ENCODE results near the gene FLYWCH2.

FLYWCH2 gene

GRCh38 chr16:2857451-2858244 lies 25.4 kb upstream of the FLYWCH2 start, which contains the start of gene PRSS22:
Gene PRSS22, minus strand, starts transcription at chr16:2858170. Its CDS starts 66 bp downstream, at chr16:2858104.
- H3K27ac Mint-ChIP-seq (ENCODE audit: low read depth), result peak within 1 kb of the TSS; percentile 60

GRCh38 chr16:2858245-2859025 lies 24.6 kb upstream of the FLYWCH2 start:
- Mint-ChIP-seq H3K27me3 (peaks cover 21% of the 10 kb centered on the region), H3K9me3 (no peaks in the 10 kb centered on the region), H3K4me3 (peak overlapping the region; percentile 73), H3K36me3 (ENCODE audit: insufficient read depth) (peaks cover 4% of the 10 kb centered on the region), H3K27ac (ENCODE audit: low read depth) (no peak overlapping the region), H3K4me1 (peaks cover 6% of the 10 kb centered on the region)
- ATAC-seq (replicated peaks; ENCODE audit: extremely low read depth, poor library complexity, severe bottlenecking) (no peak), DNase-seq (ENCODE audit: low spot score in 2 of 2) (no peak)

More at GRCh38 chr16:2857451-2858244, 25.4 kb upstream of the FLYWCH2 start, which contains the start of gene PRSS22:
- Mint-ChIP-seq H3K27me3 (peaks cover 21% of the 10 kb centered on the region), H3K36me3 (ENCODE audit: insufficient read depth) (peaks cover 4% of the 10 kb centered on the region), H3K9me3 (no peaks in the 10 kb centered on the region), H3K4me1 (peaks cover 6% of the 10 kb centered on the region), H3K4me3 (peak within 1 kb of the TSS; percentile 73)
- no peak for ATAC-seq (replicated peaks; ENCODE audit: extremely low read depth, poor library complexity, severe bottlenecking)
- DNase-seq (ENCODE audit: low spot score in 2 of 2), result no peak

GRCh38 chr16:2859686-2860265 lies 23.2 kb upstream of the FLYWCH2 start:
- H3K4me1 Mint-ChIP-seq, result peaks cover 6% of the 10 kb centered on the region
- H3K4me3 Mint-ChIP-seq, result no peak overlapping the region
- no peaks in the 10 kb centered on the region for H3K9me3 Mint-ChIP-seq
- H3K27ac Mint-ChIP-seq (ENCODE audit: low read depth), result no peak overlapping the region
- peaks cover 21% of the 10 kb centered on the region for H3K27me3 Mint-ChIP-seq
- DNase-seq (ENCODE audit: low spot score in 2 of 2), result no peak
- H3K36me3 Mint-ChIP-seq (ENCODE audit: insufficient read depth), result peaks cover 4% of the 10 kb centered on the region
- no peak for ATAC-seq (replicated peaks; ENCODE audit: extremely low read depth, poor library complexity, severe bottlenecking)

GRCh38 chr16:2860826-2861567 lies 22.0 kb upstream of the FLYWCH2 start:
- peaks cover 6% of the 10 kb centered on the region for H3K4me1 Mint-ChIP-seq
- ATAC-seq (replicated peaks; ENCODE audit: extremely low read depth, poor library complexity, severe bottlenecking) (no peak), DNase-seq (ENCODE audit: low spot score in 2 of 2) (no peak)
- peaks cover 21% of the 10 kb centered on the region for H3K27me3 Mint-ChIP-seq
- no peak overlapping the region for H3K27ac Mint-ChIP-seq (ENCODE audit: low read depth)
- H3K4me3 Mint-ChIP-seq, result no peak overlapping the region
- peaks cover 2% of the 10 kb centered on the region for H3K36me3 Mint-ChIP-seq (ENCODE audit: insufficient read depth)
- no peaks in the 10 kb centered on the region for H3K9me3 Mint-ChIP-seq

GRCh38 chr16:2865651-2866050 lies 17.4 kb upstream of the FLYWCH2 start:
- Mint-ChIP-seq H3K4me1 (peaks cover 6% of the 10 kb centered on the region), H3K27ac (ENCODE audit: low read depth) (no peak overlapping the region), H3K36me3 (ENCODE audit: insufficient read depth) (peaks cover 4% of the 10 kb centered on the region), H3K27me3 (peaks cover under 1% of the 10 kb centered on the region), H3K4me3 (no peak overlapping the region), H3K9me3 (no peaks in the 10 kb centered on the region)
- no peak for DNase-seq (ENCODE audit: low spot score in 2 of 2)
- no peak for ATAC-seq (replicated peaks; ENCODE audit: extremely low read depth, poor library complexity, severe bottlenecking)

GRCh38 chr16:2866431-2866830 lies 16.6 kb upstream of the FLYWCH2 start:
- H3K4me3 Mint-ChIP-seq, result no peak overlapping the region
- H3K27ac Mint-ChIP-seq (ENCODE audit: low read depth), result no peak overlapping the region
- no peaks in the 10 kb centered on the region for H3K9me3 Mint-ChIP-seq

GRCh38 chr16:2867661-2867986 lies 15.4 kb upstream of the FLYWCH2 start:
- Mint-ChIP-seq H3K27me3 (no peaks in the 10 kb centered on the region), H3K9me3 (no peaks in the 10 kb centered on the region), H3K4me3 (peak overlapping the region; percentile 88), H3K36me3 (ENCODE audit: insufficient read depth) (peaks cover 2% of the 10 kb centered on the region), H3K4me1 (peaks cover 6% of the 10 kb centered on the region), H3K27ac (ENCODE audit: low read depth) (peak overlapping the region; percentile 91)
- ATAC-seq (replicated peaks; ENCODE audit: extremely low read depth, poor library complexity, severe bottlenecking) (no peak), DNase-seq (ENCODE audit: low spot score in 2 of 2) (no peak)

More at GRCh38 chr16:2866431-2866830, 16.6 kb upstream of the FLYWCH2 start:
- H3K36me3 Mint-ChIP-seq (ENCODE audit: insufficient read depth), result peaks cover 2% of the 10 kb centered on the region
- H3K27me3 Mint-ChIP-seq, result no peaks in the 10 kb centered on the region
- DNase-seq (ENCODE audit: low spot score in 2 of 2), result no peak
- ATAC-seq (replicated peaks; ENCODE audit: extremely low read depth, poor library complexity, severe bottlenecking), result no peak
- peaks cover 6% of the 10 kb centered on the region for H3K4me1 Mint-ChIP-seq

GRCh38 chr16:2867987-2868789 lies 14.8 kb upstream of the FLYWCH2 start:
- Mint-ChIP-seq H3K4me3 (peak overlapping the region; percentile 88), H3K27ac (ENCODE audit: low read depth) (peak overlapping the region; percentile 91), H3K27me3 (no peaks in the 10 kb centered on the region), H3K36me3 (ENCODE audit: insufficient read depth) (peaks cover 2% of the 10 kb centered on the region), H3K9me3 (no peaks in the 10 kb centered on the region), H3K4me1 (peaks cover 6% of the 10 kb centered on the region)
- ATAC-seq (replicated peaks; ENCODE audit: extremely low read depth, poor library complexity, severe bottlenecking), result peak; percentile 92
- DNase-seq (ENCODE audit: low spot score in 2 of 2), result peak; percentile 96 to 97

GRCh38 chr16:2871926-2872325 lies 11.1 kb upstream of the FLYWCH2 start:
- Mint-ChIP-seq H3K27ac (ENCODE audit: low read depth) (no peak overlapping the region), H3K36me3 (ENCODE audit: insufficient read depth) (peaks cover 2% of the 10 kb centered on the region), H3K4me3 (no peak overlapping the region), H3K9me3 (no peaks in the 10 kb centered on the region), H3K4me1 (no peaks in the 10 kb centered on the region), H3K27me3 (no peaks in the 10 kb centered on the region)
- ATAC-seq (replicated peaks; ENCODE audit: extremely low read depth, poor library complexity, severe bottlenecking), result no peak
- DNase-seq (ENCODE audit: low spot score in 2 of 2), result no peak

- ATAC-seq (replicated peaks; ENCODE audit: extremely low read depth, poor library complexity, severe bottlenecking) (no peak), DNase-seq (ENCODE audit: low spot score in 2 of 2) (no peak)
- H3K4me1 Mint-ChIP-seq, result no peaks in the 10 kb centered on the region
- no peaks in the 10 kb centered on the region for H3K27me3 Mint-ChIP-seq
- no peak overlapping the region for H3K27ac Mint-ChIP-seq (ENCODE audit: low read depth)
- H3K4me3 Mint-ChIP-seq, result no peak overlapping the region
- H3K9me3 Mint-ChIP-seq, result no peaks in the 10 kb centered on the region
- no peaks in the 10 kb centered on the region for H3K36me3 Mint-ChIP-seq (ENCODE audit: insufficient read depth)
These were observed 8.7 kb upstream of the FLYWCH2 start for GRCh38 chr16:2874032-2874911.

- H3K27me3 Mint-ChIP-seq, result no peaks in the 10 kb centered on the region
- ATAC-seq (replicated peaks; ENCODE audit: extremely low read depth, poor library complexity, severe bottlenecking) (peak; percentile 99), DNase-seq (ENCODE audit: low spot score in 2 of 2) (peak; percentile 29 to 31)
- no peaks in the 10 kb centered on the region for H3K4me1 Mint-ChIP-seq
- H3K27ac Mint-ChIP-seq (ENCODE audit: low read depth), result no peak overlapping the region
- H3K4me3 Mint-ChIP-seq, result no peak overlapping the region
- no peaks in the 10 kb centered on the region for H3K36me3 Mint-ChIP-seq (ENCODE audit: insufficient read depth)
- H3K9me3 Mint-ChIP-seq, result no peaks in the 10 kb centered on the region
These were observed 8.1 kb upstream of the FLYWCH2 start for GRCh38 chr16:2874912-2875362.
